HS-27A (cell line): ENCODE results near the gene NTRK2.

Source experiments
- DNase-seq: peaks from one replicate; pipeline ENCODE4 v3.0.0-alpha.2; 2012; ENCODE audit warnings: low read depth, missing footprints

NTRK2 gene

GRCh38 chr9:84736081-84736480, 66.6 kb downstream of the NTRK2 start:
- no peak for DNase-seq

- no peak for DNase-seq
These were observed 67.0 kb downstream of the NTRK2 start for GRCh38 chr9:84736536-84736935.

- no peak for DNase-seq
These were observed 68.8 kb downstream of the NTRK2 start for GRCh38 chr9:84738353-84738752.

- no peak for DNase-seq
These were observed 72.7 kb downstream of the NTRK2 start for GRCh38 chr9:84742261-84742660.

- no peak for DNase-seq
These were observed 74.7 kb downstream of the NTRK2 start for GRCh38 chr9:84744195-84744594.

- DNase-seq: no peak
These were observed 75.2 kb downstream of the NTRK2 start for GRCh38 chr9:84744726-84745125.

- DNase-seq: no peak
These were observed 78.6 kb downstream of the NTRK2 start for GRCh38 chr9:84748112-84748511.

GRCh38 chr9:84750152-84750865, 80.8 kb downstream of the NTRK2 start:
- no peak for DNase-seq

GRCh38 chr9:84751921-84752320, 82.4 kb downstream of the NTRK2 start:
- DNase-seq: no peak

- DNase-seq: no peak
These were observed 84.9 kb downstream of the NTRK2 start for GRCh38 chr9:84754461-84754860.

- DNase-seq: no peak
These were observed 85.4 kb downstream of the NTRK2 start for GRCh38 chr9:84754881-84755280.

- DNase-seq: no peak
These were observed 85.9 kb downstream of the NTRK2 start for GRCh38 chr9:84755380-84755779.

GRCh38 chr9:84756171-84756570, 86.6 kb downstream of the NTRK2 start:
- no peak for DNase-seq

GRCh38 chr9:84756731-84757130, 87.2 kb downstream of the NTRK2 start:
- no peak for DNase-seq

GRCh38 chr9:84758817-84759216, 89.3 kb downstream of the NTRK2 start:
- DNase-seq: no peak

GRCh38 chr9:84759300-84759750, 89.8 kb downstream of the NTRK2 start:
- DNase-seq: no peak

GRCh38 chr9:84759804-84760203, 90.3 kb downstream of the NTRK2 start:
- no peak for DNase-seq

- no peak for DNase-seq
These were observed 91.7 kb downstream of the NTRK2 start for GRCh38 chr9:84761137-84761808.

- no peak for DNase-seq
These were observed 103.0 kb downstream of the NTRK2 start for GRCh38 chr9:84772511-84772910.

GRCh38 chr9:84773022-84773421, 103.5 kb downstream of the NTRK2 start:
- no peak for DNase-seq

- DNase-seq: no peak
These were observed 105.6 kb downstream of the NTRK2 start for GRCh38 chr9:84775056-84775643.

GRCh38 chr9:84778570-84778969, 109.0 kb downstream of the NTRK2 start:
- no peak for DNase-seq

GRCh38 chr9:84779883-84780282, 110.4 kb downstream of the NTRK2 start:
- no peak for DNase-seq
